ENCODE results near the gene TMPRSS11D.

The TMPRSS11D gene

DNA sequence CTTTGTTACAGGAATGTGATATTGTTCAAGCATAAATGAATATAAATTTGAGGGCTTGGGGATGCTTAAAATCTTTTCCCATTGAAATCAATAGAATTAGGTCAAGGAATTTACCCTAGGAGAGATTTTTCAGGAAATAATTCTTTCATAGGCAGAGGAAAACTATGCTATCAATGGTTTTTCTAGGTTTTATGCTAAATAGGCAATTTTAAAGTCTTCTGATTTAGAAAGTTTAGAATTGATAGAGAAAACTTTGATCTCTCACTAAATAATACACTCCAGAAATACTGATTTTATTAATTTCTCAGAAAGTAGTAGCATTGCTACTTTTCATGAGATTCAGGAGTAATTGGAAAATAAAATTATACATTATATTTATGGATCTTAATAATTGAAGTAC, 93.1 kb downstream of the TMPRSS11D start:
- in situ Hi-C loops (cut with MboI; ENCODE audit: low pct_unique_long_range_greater_than_20kb, low sequenced_read_pairs) = no loop called here
- no peak for DNase-seq

GRCh38 chr4:67787311-67787710, 96.5 kb downstream of the TMPRSS11D start:
- in situ Hi-C loops (cut with MboI; ENCODE audit: low pct_unique_long_range_greater_than_20kb, low sequenced_read_pairs) = no loop called here

GRCh38 chr4:67785528-67785927, 98.3 kb downstream of the TMPRSS11D start:
- DNase-seq = no peak
- in situ Hi-C loops (cut with MboI; ENCODE audit: low pct_unique_long_range_greater_than_20kb, low sequenced_read_pairs) = no loop called here

More at GRCh38 chr4:67787311-67787710, 96.5 kb downstream of the TMPRSS11D start:
- DNase-seq = no peak

DNA sequence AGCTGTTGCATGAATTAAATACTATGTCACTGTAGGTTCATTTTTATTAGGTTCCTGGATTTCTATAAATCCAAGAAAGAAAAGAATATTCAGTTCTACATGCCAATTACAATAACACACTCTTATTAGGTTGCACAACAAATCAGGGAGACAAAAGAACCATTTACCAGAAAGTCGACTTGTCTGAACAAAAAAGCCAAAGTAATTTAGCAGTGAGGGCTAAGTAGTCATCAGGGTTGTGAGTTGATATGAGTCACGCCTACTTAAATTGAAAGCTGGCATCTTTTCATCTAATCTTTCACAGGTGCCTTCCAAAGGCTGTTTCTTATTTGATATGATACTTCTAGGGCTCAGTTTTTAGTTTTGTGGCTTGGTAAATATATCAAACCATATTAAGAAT, 104.2 kb downstream of the TMPRSS11D start:
- DNase-seq = no peak
- in situ Hi-C loops (cut with MboI; ENCODE audit: low pct_unique_long_range_greater_than_20kb, low sequenced_read_pairs) = no loop called here

DNA sequence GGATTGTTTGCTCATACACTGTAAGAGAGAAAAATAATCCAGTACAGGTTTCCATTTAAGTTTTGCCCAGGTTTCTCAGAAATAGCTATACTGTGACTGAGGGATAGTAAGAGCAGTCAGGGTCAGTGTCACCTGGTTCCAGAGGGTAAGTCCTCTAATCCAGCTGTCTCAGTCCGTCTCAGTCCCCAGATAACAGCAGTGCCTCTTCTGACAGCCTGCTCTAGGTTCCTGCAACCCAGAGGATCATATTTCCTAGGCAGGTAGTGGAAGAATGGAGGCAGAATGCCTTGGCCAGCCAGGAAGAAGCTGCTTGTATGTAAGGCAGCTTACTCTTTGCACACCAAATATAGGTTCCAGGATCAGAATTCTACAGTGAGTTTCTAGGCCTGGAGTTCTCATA, 107.1 kb downstream of the TMPRSS11D start:
- in situ Hi-C loops (cut with MboI; ENCODE audit: low pct_unique_long_range_greater_than_20kb, low sequenced_read_pairs) = no loop called here
- DNase-seq = no peak
